ENCODE results near the gene HYAL3.

HYAL3 gene

GRCh38 chr3:50319894-50320625 is 20.9 kb upstream of the HYAL3 start:
- no peak for DNase-seq (ENCODE audit: low spot score)
- Histone ChIP-seq H3K4me3 (peak overlapping the region; percentile 85), H3K27ac (peak overlapping the region in 1 of 2 donors; percentile 91)
- TF ChIP-seq CTCF (IDR thresholded peaks at IDR 0.05), result no peak

GRCh38 chr3:50319181-50319893 is 20.1 kb upstream of the HYAL3 start:
- DNase-seq (ENCODE audit: low spot score), result no peak
- peak overlapping the region; percentile 85 for H3K4me3 ChIP-seq
- no peak for TF ChIP-seq CTCF (IDR thresholded peaks at IDR 0.05)
- peak overlapping the region in 1 of 2 donors; percentile 91 for H3K27ac ChIP-seq

- DNase-seq (ENCODE audit: low spot score), result no peak
- peak overlapping the region in 1 of 2 donors; percentile 17 for H3K27ac ChIP-seq
- TF ChIP-seq CTCF (IDR thresholded peaks at IDR 0.05), result no peak
- H3K4me3 ChIP-seq, result peak overlapping the region; percentile 85
Observed at GRCh38 chr3:50318615-50319014, 19.4 kb upstream of the HYAL3 start.

- Histone ChIP-seq H3K4me3 (peak overlapping the region; percentile 85), H3K27ac (peak overlapping the region in 1 of 2 donors; percentile 17)
- TF ChIP-seq CTCF (IDR thresholded peaks at IDR 0.05), result no peak
- no peak for DNase-seq (ENCODE audit: low spot score)
Observed at GRCh38 chr3:50318163-50318562, 19.0 kb upstream of the HYAL3 start.

GRCh38 chr3:50317300-50317699 is 18.1 kb upstream of the HYAL3 start:
- Histone ChIP-seq H3K27ac (peak overlapping the region in 1 of 2 donors; percentile 53), H3K4me3 (no peak overlapping the region)
- TF ChIP-seq CTCF (IDR thresholded peaks at IDR 0.05), result no peak
- no peak for DNase-seq (ENCODE audit: low spot score)

GRCh38 chr3:50316657-50317242 is 17.5 kb upstream of the HYAL3 start:
- H3K27ac ChIP-seq, result peak overlapping the region in 1 of 2 donors; percentile 53
- no peak for DNase-seq (ENCODE audit: low spot score)
- TF ChIP-seq CTCF (IDR thresholded peaks at IDR 0.05), result no peak
- no peak overlapping the region for H3K4me3 ChIP-seq
